ENCODE measurements around the gene TMEM191C.
"Not testable (repeated sequence)": the region's sequence is repeated elsewhere in the genome, so short reads cannot be mapped to it uniquely, and the experiment has no call there.

GRCh38 chr22:21499623-21500506 lies 32.7 kb downstream of the TMEM191C start:
- TF ChIP-seq CTCF, POLR2A (IDR thresholded peaks at IDR 0.05): not testable (repeated sequence)

Measured in heart left ventricle (tissue), 13 donors.